Heart left ventricle (tissue), 13 donors: Measurements from ENCODE around the gene RIPK4.

Source experiments
- CTCF ChIP-seq, 12 donors: fragments of 200-600 bp; sonication (generic) in 4 of 12; IDR thresholded peaks; one replicate each; pipeline versions ENCODE4 v1.5.0 to v1.8.0; 2018 to 2022; ENCODE audit warnings: antibody characterized with exemption in 12 of 12, mild to moderate bottlenecking in 5 of 12
- POLR2A ChIP-seq, 2 donors: fragments of 450-650 bp; IDR thresholded peaks; one replicate each; pipeline ENCODE4 v1.6.1; 2017; ENCODE audit warnings: antibody characterized with exemption in 2 of 2, mild to moderate bottlenecking in 2 of 2, moderate library complexity in 2 of 2
- donor health status: ischemic (EF 13 %, LVEDD 7.1; RV severe dilation, severe dysfunction).
- donor health status: DM: no; HTN: yes; CAD: no.
- donor health status: DM: no; HTN: no; CAD: no.
- donor health status: ischemic (EF 25% LVEDD 6.9; RV normal size, moderate dysfunction).
- donor health status: ischemic (EF 25% LVEDD 5.7; RV mildly dilated, moderate dysfunction).
- donor health status: ischemic (EF 35%, LVEDD 5.7; RV mildly dilated, moderate dysfunction).
- donor health status: nonischemic (EF 11% LVEDD 7.7; RV severe dilation, severe dysfunction).
- donor health status: DM: yes; HTN: yes; CAD: no.
- donor health status: PGD.
- donor health status: ischemic (EF 29% LVEDD 5.4; RV normal size, mild dysfunction).
- donor health status: nonischemic (EF 23%, LVEDD 6.1; RV moderate dilation, normal function).

DNA sequence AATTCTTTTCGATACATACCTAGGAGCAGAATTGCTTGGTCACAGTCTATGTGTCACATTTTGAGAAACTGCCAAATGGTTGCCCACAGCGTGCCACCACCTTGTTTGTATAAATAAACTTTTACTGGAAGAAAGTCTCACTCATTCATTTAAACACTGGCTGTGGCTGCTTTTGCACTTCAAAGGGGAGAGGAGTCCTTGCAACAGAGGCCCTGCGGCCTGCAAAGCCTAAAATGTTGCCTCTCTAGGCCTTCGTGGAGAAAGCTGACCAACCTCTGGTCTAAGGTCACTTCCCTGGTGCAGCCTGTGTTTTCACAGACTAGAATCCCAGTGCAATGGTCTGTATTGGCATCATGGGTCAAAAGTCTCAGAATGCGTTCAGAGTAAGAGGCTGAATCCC lies 8.3 kb downstream of the RIPK4 start:
- no peak for TF ChIP-seq CTCF (IDR thresholded peaks at IDR 0.05)
- no peak for TF ChIP-seq POLR2A (IDR thresholded peaks at IDR 0.05)
